Esophagus squamous epithelium (tissue), 4 donors: ENCODE measurements around the gene AQP6.

Source experiments
- POLR2A ChIP-seq, 4 donors: fragments of 450-650 bp; IDR thresholded peaks; one replicate each; pipeline ENCODE4 v1.6.1; 2017; ENCODE audit warnings: antibody characterized with exemption in 4 of 4, mild to moderate bottlenecking in 4 of 4, moderate library complexity in 3 of 4
- TF ChIP-seq, protein P1 (sequence below), 6 experiments: fragments of 450-650 bp in 4 of 6; fragments of 200-600 bp in 2 of 6; sonication (generic) in 2 of 6; IDR thresholded peaks; one replicate each; pipeline ENCODE4 v1.5.1; 2016 to 2019; ENCODE audit warnings: antibody characterized with exemption in 6 of 6, mild to moderate bottlenecking in 4 of 6, moderate library complexity in 4 of 6

GRCh38 chr12:49957570-49957967 is 15.2 kb upstream of the AQP6 start:
- TF ChIP-seq, protein P1, sequence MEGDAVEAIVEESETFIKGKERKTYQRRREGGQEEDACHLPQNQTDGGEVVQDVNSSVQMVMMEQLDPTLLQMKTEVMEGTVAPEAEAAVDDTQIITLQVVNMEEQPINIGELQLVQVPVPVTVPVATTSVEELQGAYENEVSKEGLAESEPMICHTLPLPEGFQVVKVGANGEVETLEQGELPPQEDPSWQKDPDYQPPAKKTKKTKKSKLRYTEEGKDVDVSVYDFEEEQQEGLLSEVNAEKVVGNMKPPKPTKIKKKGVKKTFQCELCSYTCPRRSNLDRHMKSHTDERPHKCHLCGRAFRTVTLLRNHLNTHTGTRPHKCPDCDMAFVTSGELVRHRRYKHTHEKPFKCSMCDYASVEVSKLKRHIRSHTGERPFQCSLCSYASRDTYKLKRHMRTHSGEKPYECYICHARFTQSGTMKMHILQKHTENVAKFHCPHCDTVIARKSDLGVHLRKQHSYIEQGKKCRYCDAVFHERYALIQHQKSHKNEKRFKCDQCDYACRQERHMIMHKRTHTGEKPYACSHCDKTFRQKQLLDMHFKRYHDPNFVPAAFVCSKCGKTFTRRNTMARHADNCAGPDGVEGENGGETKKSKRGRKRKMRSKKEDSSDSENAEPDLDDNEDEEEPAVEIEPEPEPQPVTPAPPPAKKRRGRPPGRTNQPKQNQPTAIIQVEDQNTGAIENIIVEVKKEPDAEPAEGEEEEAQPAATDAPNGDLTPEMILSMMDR (IDR thresholded peaks at IDR 0.05), result no peak
- TF ChIP-seq POLR2A (IDR thresholded peaks at IDR 0.05), result no peak
